GM18907 (cell line): Measurements from ENCODE around the gene FCRL6.

Experiments used
- ATAC-seq: cut with Tn5 transposase; IDR thresholded peaks from one replicate; pipeline ENCODE4 v1.9.1; 2021; ENCODE audit warnings: mild to moderate bottlenecking, moderate library complexity; ENCODE audit not compliant: unreplicated experiment

Gene FCRL6

GRCh38 chr1:159861218-159861617 is 59.1 kb downstream of the FCRL6 start:
- ATAC-seq, result no peak

- ATAC-seq, result no peak
These were observed 59.9 kb downstream of the FCRL6 start for GRCh38 chr1:159862031-159862430.

DNA sequence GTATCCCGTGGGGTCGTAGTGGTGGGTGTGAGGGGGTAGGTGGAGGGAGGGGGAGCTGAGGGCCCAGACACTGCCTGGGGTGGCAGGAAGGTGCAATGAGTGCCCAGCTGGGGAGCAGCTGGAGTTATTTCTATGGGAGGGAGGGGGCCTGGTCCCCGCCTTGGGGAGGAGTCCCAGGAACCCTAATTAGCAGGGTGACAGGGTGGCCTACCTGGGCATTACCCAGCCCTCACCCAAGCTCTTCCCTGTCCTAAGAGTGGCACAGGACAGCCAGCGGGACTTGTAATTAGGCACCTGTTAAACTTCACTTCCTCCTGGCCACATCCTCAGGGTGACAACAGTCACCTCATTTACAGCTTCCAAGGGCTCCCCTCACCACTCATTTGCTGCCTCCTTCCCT is 60.4 kb downstream of the FCRL6 start, which contains the start of gene VSIG8:
Gene VSIG8 (minus strand): TSS at position 101 of the 400 bp plus-strand sequence. CDS start 136 bp downstream, outside the sequence.
- no peak for ATAC-seq

DNA sequence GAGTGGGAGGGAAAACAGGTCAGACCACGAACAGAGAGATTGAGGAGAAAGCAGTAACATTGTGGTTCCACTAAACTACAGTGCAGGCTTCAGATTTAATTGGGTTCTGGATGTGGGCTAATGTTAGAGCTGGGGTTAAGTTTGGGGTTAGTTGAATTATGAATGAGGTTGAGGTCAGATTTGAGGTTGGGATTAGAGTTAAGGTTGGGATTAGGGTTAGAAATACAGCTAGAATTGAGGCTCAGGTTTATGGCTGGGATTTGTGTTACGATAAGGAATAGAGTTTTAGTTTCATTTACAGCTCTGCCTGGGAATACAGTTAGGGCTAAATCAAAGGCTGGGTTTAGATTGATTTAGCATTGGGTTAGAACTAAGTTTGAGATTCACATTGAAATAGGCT is 62.1 kb downstream of the FCRL6 start:
- ATAC-seq, result no peak
